ENCODE measurements around the gene TUSC2.
A peak's percentile ranks its signal among the peaks of the same experiment; 100 is the strongest.

TUSC2 gene

DNA sequence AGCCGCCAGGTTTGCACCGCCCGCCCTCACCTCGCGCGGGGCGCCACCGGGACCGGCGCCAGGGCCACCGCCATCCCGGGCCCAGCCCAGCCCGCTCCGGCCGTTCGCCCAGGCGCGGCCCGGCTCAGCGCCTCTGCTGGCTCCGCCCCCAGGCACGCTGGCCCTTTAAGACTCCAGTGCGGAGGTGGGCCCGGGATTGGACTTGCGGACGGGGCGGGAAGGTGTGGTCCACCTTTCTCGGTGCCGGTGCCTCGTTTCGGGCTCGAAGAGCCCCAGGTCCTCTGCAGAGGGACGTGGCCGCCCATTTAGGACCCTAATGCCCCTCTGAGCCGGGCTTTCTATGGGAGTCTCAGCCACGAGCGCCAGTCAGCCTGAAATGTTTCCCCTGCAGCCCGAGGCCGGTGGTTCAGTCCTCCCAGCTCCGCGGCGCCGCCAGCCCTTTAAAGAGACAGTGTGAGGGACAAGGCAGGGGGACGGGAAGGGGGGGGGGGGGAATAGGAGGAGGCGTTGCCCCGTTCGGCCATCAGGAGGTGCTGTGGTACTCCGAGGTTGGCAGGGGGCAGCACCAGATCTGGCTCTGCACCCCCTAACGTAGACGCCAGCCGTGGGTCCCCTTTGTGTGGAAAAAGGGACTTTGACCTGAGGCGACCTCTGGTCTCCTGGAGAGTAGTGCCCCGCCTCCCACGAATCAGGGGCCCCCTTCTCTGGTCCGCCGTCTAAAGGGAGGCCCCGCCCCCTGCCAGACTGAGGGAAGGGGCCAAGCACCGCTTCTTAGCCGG is 6.5 kb downstream of the TUSC2 start:
- H3K4me3 ChIP-seq (ENCODE audit: low read depth, low read length), result peak overlapping the region; percentile 73
- TF ChIP-seq, protein P1, sequence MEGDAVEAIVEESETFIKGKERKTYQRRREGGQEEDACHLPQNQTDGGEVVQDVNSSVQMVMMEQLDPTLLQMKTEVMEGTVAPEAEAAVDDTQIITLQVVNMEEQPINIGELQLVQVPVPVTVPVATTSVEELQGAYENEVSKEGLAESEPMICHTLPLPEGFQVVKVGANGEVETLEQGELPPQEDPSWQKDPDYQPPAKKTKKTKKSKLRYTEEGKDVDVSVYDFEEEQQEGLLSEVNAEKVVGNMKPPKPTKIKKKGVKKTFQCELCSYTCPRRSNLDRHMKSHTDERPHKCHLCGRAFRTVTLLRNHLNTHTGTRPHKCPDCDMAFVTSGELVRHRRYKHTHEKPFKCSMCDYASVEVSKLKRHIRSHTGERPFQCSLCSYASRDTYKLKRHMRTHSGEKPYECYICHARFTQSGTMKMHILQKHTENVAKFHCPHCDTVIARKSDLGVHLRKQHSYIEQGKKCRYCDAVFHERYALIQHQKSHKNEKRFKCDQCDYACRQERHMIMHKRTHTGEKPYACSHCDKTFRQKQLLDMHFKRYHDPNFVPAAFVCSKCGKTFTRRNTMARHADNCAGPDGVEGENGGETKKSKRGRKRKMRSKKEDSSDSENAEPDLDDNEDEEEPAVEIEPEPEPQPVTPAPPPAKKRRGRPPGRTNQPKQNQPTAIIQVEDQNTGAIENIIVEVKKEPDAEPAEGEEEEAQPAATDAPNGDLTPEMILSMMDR (IDR thresholded peaks at IDR 0.05; ENCODE audit: low read depth, low read length), result peak; percentile 44

DNA sequence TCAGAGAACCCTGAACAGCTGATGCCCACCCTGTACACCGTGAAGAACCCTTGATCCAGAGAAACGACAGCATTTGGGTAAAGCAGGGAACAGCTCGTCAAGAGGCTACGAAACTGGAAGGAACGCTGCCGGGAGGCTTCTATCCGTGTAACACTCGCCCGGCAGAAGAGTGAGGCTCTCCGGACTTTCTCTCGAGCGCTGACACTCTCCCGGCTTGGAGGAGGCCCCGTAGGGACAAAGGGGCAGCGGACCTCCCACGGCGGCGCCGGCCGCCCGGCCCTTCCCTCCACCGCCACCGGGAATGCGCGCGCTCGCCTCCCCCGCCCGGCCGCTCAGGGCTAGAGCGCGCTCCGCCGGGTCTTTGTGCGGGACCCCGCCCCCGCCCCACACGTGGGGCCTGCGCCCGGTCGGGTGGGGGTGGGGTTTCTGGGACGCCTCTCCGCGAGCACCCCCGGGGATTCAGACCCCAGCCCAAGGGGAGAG is 7.1 kb downstream of the TUSC2 start:
- TF ChIP-seq, protein P1 (IDR thresholded peaks at IDR 0.05; ENCODE audit: low read depth, low read length), result no peak
- H3K4me3 ChIP-seq (ENCODE audit: low read depth, low read length), result peak overlapping the region; percentile 73

DNA sequence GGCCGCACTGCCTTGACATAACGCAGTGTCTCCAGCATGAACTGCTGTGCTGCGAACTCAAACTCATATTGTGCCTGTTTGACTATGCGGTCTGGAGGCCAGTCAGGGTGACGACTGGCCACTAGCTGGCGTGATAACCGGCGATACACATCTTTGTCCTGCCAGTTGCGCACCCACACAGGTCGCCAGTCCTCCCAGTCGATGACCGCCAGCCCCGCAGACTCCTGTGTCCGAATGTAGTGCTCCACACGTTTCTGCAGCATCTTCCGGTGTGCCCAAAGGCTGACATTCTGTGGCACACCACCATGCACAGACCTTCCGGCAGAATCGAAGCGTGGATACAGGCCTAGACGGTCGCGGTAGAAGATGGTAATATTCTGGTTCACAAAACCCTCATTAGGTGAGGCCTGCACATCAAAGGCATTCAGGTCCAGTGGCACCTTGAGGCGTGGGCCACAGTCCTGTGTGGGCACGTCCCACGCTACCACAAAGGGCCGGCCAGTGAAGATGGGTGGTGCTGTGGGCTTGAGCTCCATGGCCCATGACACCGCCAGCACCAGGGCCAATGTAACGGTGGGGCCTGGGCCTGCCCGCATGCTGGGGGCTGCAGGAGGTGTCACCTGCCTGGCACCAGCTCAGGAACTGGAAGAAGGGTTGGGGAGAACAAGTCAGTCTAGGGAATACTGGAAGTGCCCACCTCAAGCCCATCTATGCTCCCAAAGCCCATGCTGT is 8.0 kb downstream of the TUSC2 start:
- TF ChIP-seq, protein P1 (IDR thresholded peaks at IDR 0.05; ENCODE audit: low read depth, low read length), result no peak

DNA sequence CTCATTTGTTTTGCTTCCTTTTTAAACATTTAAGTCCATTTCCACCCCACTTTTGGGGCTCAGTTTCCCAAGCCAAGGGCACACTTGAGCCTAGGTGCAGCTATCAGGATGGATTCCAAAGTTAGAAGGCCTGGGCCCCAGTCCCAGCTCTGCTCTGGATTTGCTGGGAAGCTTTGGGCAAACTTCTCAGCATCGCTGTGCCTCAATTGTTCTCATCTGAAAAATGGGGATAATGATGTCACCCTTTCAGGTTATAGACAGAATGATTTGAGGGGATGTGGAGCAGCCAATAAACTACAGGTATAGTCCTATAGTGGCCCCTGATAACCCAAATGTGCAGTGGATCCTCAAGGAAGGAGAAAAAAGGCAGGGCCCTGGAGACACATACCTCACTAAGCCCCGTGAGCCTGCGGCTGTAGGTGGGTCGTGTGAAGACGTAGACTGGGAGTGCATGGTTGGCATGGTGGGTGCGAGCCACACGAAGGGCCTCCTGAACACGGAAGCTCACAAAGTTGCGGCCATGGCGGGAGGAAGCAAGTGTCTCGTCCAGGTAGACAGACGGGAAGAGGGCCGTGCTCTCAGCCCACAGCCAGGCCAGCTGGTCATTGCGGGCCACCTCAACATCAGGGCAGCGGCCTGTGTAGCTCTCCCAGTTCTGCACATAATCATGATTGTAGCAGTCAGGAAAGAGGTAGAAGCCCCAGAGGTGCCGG is 8.7 kb downstream of the TUSC2 start:
- H3K4me3 ChIP-seq (ENCODE audit: low read depth, low read length), result no peak overlapping the region
- TF ChIP-seq, protein P1 (IDR thresholded peaks at IDR 0.05; ENCODE audit: low read depth, low read length), result no peak

More for the DNA sequence above, 8.0 kb downstream of the TUSC2 start:
- peak overlapping the region; percentile 73 for H3K4me3 ChIP-seq (ENCODE audit: low read depth, low read length)

DNA sequence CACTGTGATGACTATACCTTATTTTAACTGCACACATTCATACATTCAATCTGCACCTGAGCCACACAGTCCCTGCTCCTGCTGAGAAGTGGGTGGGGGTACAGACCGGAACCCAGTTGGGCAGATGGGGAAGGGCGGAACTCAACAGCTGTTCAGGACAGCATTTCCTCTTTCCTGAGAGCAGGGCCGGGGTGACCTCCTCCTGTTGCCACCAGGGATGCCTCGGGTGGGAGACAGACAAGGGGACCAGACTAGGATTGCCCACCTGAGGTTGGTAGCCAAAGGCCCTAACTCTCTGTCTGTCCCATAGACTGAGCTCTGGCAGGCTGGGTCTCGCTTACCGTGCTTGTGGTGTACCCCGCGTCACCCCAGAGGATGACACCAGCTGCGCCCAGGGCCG is 9.4 kb downstream of the TUSC2 start:
- TF ChIP-seq, protein P1 (IDR thresholded peaks at IDR 0.05; ENCODE audit: low read depth, low read length), result no peak
- no peak overlapping the region for H3K4me3 ChIP-seq (ENCODE audit: low read depth, low read length)

DNA sequence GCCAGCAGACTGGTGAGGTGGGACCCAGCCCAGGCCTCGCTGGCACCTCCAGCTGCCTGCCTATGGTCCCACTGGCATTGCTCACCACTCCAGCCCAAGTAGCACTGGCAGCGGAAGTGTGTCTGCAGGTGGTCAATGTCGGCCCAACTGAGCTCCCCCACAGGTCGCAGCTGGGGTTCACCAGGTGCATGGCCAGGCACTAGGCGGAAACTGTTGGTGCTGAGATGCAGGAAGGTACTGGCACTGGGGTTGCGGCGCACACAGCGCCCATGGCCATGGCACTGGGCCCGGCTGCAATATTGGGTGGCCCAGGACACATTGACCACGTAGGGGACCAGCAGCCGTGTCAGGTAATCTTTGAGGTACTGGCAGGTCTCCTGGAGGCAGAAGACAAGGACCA is 9.9 kb downstream of the TUSC2 start:
- TF ChIP-seq, protein P1 (IDR thresholded peaks at IDR 0.05; ENCODE audit: low read depth, low read length), result no peak
- H3K4me3 ChIP-seq (ENCODE audit: low read depth, low read length), result no peak overlapping the region

Measured in WI38 (cell line).